NB4 (cell line): Measurements from ENCODE around the gene OR6C1.

Experiments
- POLR2A ChIP-seq: IDR thresholded peaks from 2 replicates; pipeline ENCODE4 v1.6.1; 2011; ENCODE audit warnings: mild to moderate bottlenecking; ENCODE audit not compliant: insufficient read length; ENCODE audit errors: extremely low read depth
- TF ChIP-seq, protein P1 (sequence below): IDR thresholded peaks from one replicate; pipeline ENCODE4 v1.5.1; 2012; ENCODE audit warnings: low read depth, low read length

DNA sequence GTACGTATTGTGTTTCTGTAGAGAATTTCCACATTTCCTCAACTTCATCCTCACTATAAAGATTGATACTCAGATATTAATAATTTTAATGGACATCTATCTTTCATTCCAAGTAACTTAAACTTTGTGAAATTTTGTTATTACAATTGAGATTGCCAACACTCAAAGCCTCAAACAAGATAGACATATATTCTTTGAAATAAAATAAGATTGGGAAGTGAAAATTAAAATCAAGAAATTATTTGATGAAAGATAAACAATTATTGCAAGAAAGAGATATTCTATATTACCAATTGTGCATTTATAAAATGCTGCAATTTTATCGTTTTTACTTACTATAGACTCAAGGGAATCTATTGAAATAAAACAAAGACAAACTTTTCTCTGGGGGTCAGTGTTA, 17.7 kb upstream of the OR6C1 start, which contains the start of gene OR6C6:
- TF ChIP-seq POLR2A, result no peak
- TF ChIP-seq, protein P1, sequence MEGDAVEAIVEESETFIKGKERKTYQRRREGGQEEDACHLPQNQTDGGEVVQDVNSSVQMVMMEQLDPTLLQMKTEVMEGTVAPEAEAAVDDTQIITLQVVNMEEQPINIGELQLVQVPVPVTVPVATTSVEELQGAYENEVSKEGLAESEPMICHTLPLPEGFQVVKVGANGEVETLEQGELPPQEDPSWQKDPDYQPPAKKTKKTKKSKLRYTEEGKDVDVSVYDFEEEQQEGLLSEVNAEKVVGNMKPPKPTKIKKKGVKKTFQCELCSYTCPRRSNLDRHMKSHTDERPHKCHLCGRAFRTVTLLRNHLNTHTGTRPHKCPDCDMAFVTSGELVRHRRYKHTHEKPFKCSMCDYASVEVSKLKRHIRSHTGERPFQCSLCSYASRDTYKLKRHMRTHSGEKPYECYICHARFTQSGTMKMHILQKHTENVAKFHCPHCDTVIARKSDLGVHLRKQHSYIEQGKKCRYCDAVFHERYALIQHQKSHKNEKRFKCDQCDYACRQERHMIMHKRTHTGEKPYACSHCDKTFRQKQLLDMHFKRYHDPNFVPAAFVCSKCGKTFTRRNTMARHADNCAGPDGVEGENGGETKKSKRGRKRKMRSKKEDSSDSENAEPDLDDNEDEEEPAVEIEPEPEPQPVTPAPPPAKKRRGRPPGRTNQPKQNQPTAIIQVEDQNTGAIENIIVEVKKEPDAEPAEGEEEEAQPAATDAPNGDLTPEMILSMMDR, result no peak
